Activated naive CD4-positive, alpha-beta T cell treated with anti-CD3 and anti-CD28 coated beads, Interleukin-2, amount 50 U/mL, for 16 hours (primary cell): ENCODE measurements around the gene UBC.

Experiments used
- DNase-seq: peaks from one replicate; pipeline ENCODE4 v3.0.0-alpha.2; 2020

UBC gene

DNA sequence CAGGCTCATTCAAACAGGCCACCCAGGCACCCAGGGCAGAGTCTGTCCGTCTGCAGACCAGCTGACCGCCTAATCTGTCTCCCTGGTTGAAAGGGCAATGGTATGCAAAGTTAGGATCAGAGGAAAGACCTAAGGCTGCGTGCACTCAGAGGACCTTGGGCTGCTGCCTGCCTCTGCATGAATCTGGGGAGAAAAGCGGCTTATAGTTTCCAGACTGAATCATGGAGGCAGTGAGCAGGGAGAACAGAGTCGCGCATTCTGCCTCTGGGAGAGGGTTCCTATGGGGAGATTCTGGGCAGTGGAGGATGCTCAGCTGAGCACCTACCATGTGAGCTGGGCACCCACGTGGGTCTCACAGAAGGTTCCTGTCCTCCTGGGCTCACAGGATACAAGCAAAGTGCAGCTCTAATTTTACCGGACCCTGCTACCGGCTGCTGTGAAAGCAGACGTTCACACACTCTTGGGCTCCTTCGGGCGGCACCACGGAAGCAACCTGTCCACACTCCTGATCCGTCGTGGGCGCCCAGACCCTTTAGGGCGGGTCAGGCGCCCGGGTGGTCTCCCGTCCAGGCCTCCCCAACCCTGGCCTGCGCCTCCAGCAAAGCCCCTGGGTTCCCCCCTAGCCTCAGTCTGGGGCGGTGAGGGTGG, 51.6 kb downstream of the UBC start:
- peak; percentile 25 for DNase-seq

DNA sequence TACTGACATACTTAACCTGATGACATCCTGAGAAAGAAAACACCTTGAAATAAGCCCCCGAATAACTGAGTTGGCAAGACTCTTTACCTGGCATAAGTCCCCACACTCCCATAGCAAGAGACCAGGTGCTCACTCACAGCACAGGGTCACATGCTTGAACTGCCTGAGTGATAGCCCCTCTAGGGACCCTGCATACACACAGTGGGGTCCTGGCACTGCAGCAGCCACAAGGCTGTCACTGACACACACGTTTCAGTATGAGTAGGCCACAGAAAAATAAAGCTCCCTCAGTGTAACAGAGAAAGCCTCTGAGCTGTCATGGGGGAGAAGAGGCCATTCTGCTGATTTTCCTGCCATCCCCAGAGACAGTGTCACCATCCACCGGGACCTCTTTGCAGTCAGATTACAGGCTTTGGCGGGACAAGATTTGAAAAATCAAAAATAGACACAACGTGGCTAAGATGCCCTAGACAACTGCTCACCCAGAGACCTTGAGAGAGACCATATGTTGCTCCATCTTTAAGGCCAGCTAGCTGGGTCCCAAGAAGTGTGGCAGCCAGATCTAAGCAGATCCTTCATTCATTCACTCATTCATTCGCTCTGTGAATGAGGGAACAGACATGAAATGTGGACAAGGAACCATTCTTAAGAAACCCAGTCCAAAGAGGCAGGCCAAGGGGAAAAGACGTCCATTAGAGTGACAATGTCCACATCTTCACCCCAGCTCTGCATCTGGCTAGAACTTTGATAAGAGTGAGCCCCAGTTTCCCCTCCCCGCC, 52.4 kb downstream of the UBC start:
- no peak for DNase-seq
